HEK293 (cell line): ENCODE results near the gene RIC3.

Source experiments
- CTCF ChIA-PET: fragments of 350-600 bp; formaldehyde crosslinking; extraction: SDS; loops from one replicate; lab custom pipeline; 2021; ENCODE audit warnings: antibody characterized with exemption; lab: Yijun Ruan, JAX
- POLR2A ChIA-PET: fragments of 300-600 bp; formaldehyde crosslinking; extraction: SDS; loops from one replicate; lab custom pipeline; 2020; ENCODE audit warnings: antibody characterized with exemption, inconsistent platforms; lab: Yijun Ruan, JAX
- H3K27ac ChIP-seq: fragments of 200-500 bp; sonication (Bioruptor generic); 2 replicates; pipeline ENCODE4 v1.5.1; 2014; ENCODE audit warnings: low read depth, low read length, control low read depth, inconsistent platforms; ENCODE audit errors: extremely low read depth
- H3K36me3 ChIP-seq, 2 experiments: fragments of 200-500 bp in 1 of 2; sonication (Bioruptor generic) in 1 of 2; 1 replicate in 1 of 2; 2 replicates in 1 of 2; pipeline ENCODE4 v1.5.1; 2014 to 2017; ENCODE audit warnings: inconsistent platforms in 2 of 2, low read length in 2 of 2; ENCODE audit not compliant: control insufficient read depth in 2 of 2, insufficient read depth in 1 of 2
- H3K4me1 ChIP-seq: fragments of 200-500 bp; sonication (Bioruptor generic); 2 replicates; pipeline ENCODE4 v1.5.1; 2014; ENCODE audit warnings: mild to moderate bottlenecking, low read length, inconsistent platforms; ENCODE audit not compliant: control insufficient read depth, insufficient read depth
- H3K4me3 ChIP-seq: 2 replicates; pipeline ENCODE4 v1.5.1; 2011; ENCODE audit warnings: low read depth, mild to moderate bottlenecking, control low read depth, low read length, moderate library complexity
- H3K9me3 ChIP-seq: fragments of 200-500 bp; sonication (Bioruptor generic); 2 replicates; pipeline ENCODE4 v1.5.1; 2014; ENCODE audit warnings: low read depth, low read length, inconsistent platforms; ENCODE audit not compliant: control insufficient read depth, insufficient read depth
- BCL6B ChIP-seq: fragments of 450-650 bp; formaldehyde crosslinking; IDR thresholded peaks from 2 replicates; pipeline ENCODE4 v1.5.1; 2017; ENCODE audit warnings: missing biosample characterization, missing genetic modification characterization
- GLI2 ChIP-seq: fragments of 450-650 bp; formaldehyde crosslinking; IDR thresholded peaks from 2 replicates; pipeline ENCODE4; 2017; ENCODE audit warnings: missing biosample characterization, missing genetic modification characterization, low read depth, borderline replicate concordance
- IKZF3 ChIP-seq: fragments of 450-650 bp; IDR thresholded peaks from 2 replicates; pipeline ENCODE4 v1.5.0; 2018; ENCODE audit warnings: missing biosample characterization, mild to moderate bottlenecking, missing genetic modification characterization, moderate library complexity
- KLF1 ChIP-seq: fragments of 450-650 bp; formaldehyde crosslinking; IDR thresholded peaks from 2 replicates; pipeline ENCODE4 v1.5.1; 2016; ENCODE audit warnings: missing biosample characterization, missing genetic modification characterization
- MZF1 ChIP-seq: fragments of 450-650 bp; formaldehyde crosslinking; IDR thresholded peaks from 2 replicates; pipeline ENCODE4 v1.5.1; 2017; ENCODE audit warnings: missing biosample characterization, missing genetic modification characterization, borderline replicate concordance
- PBX3 ChIP-seq: sonication (generic); formaldehyde crosslinking; IDR thresholded peaks from 2 replicates; pipeline ENCODE4 v1.8.1; 2022; ENCODE audit warnings: mild to moderate bottlenecking, moderate library complexity, missing genetic modification reagents
- SP3 ChIP-seq: fragments of 450-650 bp; formaldehyde crosslinking; IDR thresholded peaks from 2 replicates; pipeline ENCODE4 v1.5.1; 2016; ENCODE audit warnings: missing biosample characterization, missing genetic modification characterization
- YY1 ChIP-seq: fragments of 450-650 bp; formaldehyde crosslinking; IDR thresholded peaks from 2 replicates; pipeline ENCODE4 v1.5.1; 2018; ENCODE audit warnings: missing biosample characterization, missing genetic modification characterization
- ZBTB1 ChIP-seq: fragments of 450-650 bp; formaldehyde crosslinking; IDR thresholded peaks from 2 replicates; pipeline ENCODE4 v1.5.1; 2016; ENCODE audit warnings: missing biosample characterization, missing genetic modification characterization
- ZBTB8A ChIP-seq: fragments of 450-650 bp; formaldehyde crosslinking; IDR thresholded peaks from 2 replicates; pipeline ENCODE4 v1.5.1; 2016; ENCODE audit warnings: missing biosample characterization, missing genetic modification characterization
- ZEB2 ChIP-seq: fragments of 450-650 bp; formaldehyde crosslinking; IDR thresholded peaks from 2 replicates; pipeline ENCODE4 v1.5.1; 2016; ENCODE audit warnings: missing biosample characterization, missing genetic modification characterization
- ZFP69B ChIP-seq: fragments of 450-650 bp; formaldehyde crosslinking; IDR thresholded peaks from 2 replicates; pipeline ENCODE4 v1.5.1; 2016; ENCODE audit warnings: missing biosample characterization, missing genetic modification characterization
- ZNF211 ChIP-seq: fragments of 450-650 bp; formaldehyde crosslinking; IDR thresholded peaks from 2 replicates; pipeline ENCODE4 v1.5.1; 2016; ENCODE audit warnings: low read depth, missing biosample characterization, missing genetic modification characterization
- ZNF266 ChIP-seq: fragments of 450-650 bp; formaldehyde crosslinking; IDR thresholded peaks from 2 replicates; pipeline ENCODE4 v1.5.1; 2016; ENCODE audit warnings: missing biosample characterization, missing genetic modification characterization, low read depth
- ZNF335 ChIP-seq: fragments of 450-650 bp; formaldehyde crosslinking; conservative IDR thresholded peaks from 2 replicates; pipeline ENCODE4 v1.5.1; 2016; ENCODE audit warnings: missing biosample characterization, missing genetic modification characterization
- ZNF404 ChIP-seq: fragments of 450-650 bp; formaldehyde crosslinking; IDR thresholded peaks from 2 replicates; pipeline ENCODE4 v1.5.1; 2017; ENCODE audit warnings: missing biosample characterization, missing genetic modification characterization
- ZNF488 ChIP-seq: fragments of 450-650 bp; formaldehyde crosslinking; IDR thresholded peaks from 2 replicates; pipeline ENCODE4 v1.5.1; 2016; ENCODE audit warnings: missing biosample characterization, missing genetic modification characterization
- ZNF501 ChIP-seq: fragments of 450-650 bp; formaldehyde crosslinking; IDR thresholded peaks from 2 replicates; pipeline ENCODE4 v1.5.1; 2016; ENCODE audit warnings: missing biosample characterization, missing genetic modification characterization
- ZNF548 ChIP-seq: fragments of 450-650 bp; formaldehyde crosslinking; IDR thresholded peaks from 2 replicates; pipeline ENCODE4 v1.5.1; 2016; ENCODE audit warnings: missing biosample characterization, missing genetic modification characterization
- ZNF549 ChIP-seq: fragments of 450-650 bp; IDR thresholded peaks from 2 replicates; pipeline ENCODE4 v1.5.1; 2018; ENCODE audit warnings: missing biosample characterization, missing genetic modification characterization, mild to moderate bottlenecking, inconsistent platforms, moderate library complexity
- ZNF558 ChIP-seq: fragments of 450-650 bp; formaldehyde crosslinking; IDR thresholded peaks from 2 replicates; pipeline ENCODE4 v1.5.1; 2016; ENCODE audit warnings: missing biosample characterization, missing genetic modification characterization
- ZNF561 ChIP-seq: fragments of 450-650 bp; IDR thresholded peaks from 2 replicates; pipeline ENCODE4 v1.5.1; 2018; ENCODE audit warnings: missing biosample characterization, missing genetic modification characterization, borderline replicate concordance
- ZNF704 ChIP-seq: fragments of 450-650 bp; formaldehyde crosslinking; IDR thresholded peaks from 2 replicates; pipeline ENCODE4 v1.5.1; 2016; ENCODE audit warnings: missing biosample characterization, missing genetic modification characterization
- ZNF76 ChIP-seq: fragments of 450-650 bp; formaldehyde crosslinking; IDR thresholded peaks from 2 replicates; pipeline ENCODE4; 2016; ENCODE audit warnings: low read depth, missing biosample characterization, missing genetic modification characterization, borderline replicate concordance
- ZNF776 ChIP-seq: fragments of 450-650 bp; formaldehyde crosslinking; IDR thresholded peaks from 2 replicates; pipeline ENCODE4 v1.5.0; 2017; ENCODE audit warnings: missing biosample characterization, missing genetic modification characterization, borderline replicate concordance

The RIC3 gene

GRCh38 chr11:8105133-8105532, 63.7 kb downstream of the RIC3 start:
- peaks cover 0 to 75% of the 10 kb centered on the region in 2 experiments; a peak in 1 of 3 replicates for H3K36me3 ChIP-seq
- no peaks in the 10 kb centered on the region for H3K4me1 ChIP-seq
- ChIA-PET POLR2A (interaction anchor here (0.6 to 1.0 kb wide), 2 partner anchors 31 to 83 kb away, joined by 5 read pairs; no protein-coding TSS in a partner anchor), CTCF (interaction anchor here (0.6 to 1.4 kb wide), 3 partner anchors 72 to 1405 kb away, joined by 3 to 5 read pairs (median 3); no protein-coding TSS in a partner anchor)
- no peak overlapping the region for H3K27ac ChIP-seq
- H3K9me3 ChIP-seq: no peaks in the 10 kb centered on the region
- no peak overlapping the region for H3K4me3 ChIP-seq
- TF ChIP-seq ZNF558 (tag by site-specific recombination): no peak
- no peak for TF ChIP-seq GLI2 (tag by site-specific recombination)
- TF ChIP-seq ZNF488: no peak
- TF ChIP-seq ZNF561: no peak
- TF ChIP-seq SP3: no peak
- TF ChIP-seq MZF1 (tag by site-specific recombination): no peak
- no peak for TF ChIP-seq BCL6B (tag by site-specific recombination)
- TF ChIP-seq KLF1 (tag by site-specific recombination): no peak
- no peak for TF ChIP-seq ZBTB8A (tag by site-specific recombination)
- TF ChIP-seq, all 188 proteins: peak for 0

- Histone ChIP-seq H3K4me1 (no peaks in the 10 kb centered on the region), H3K9me3 (no peaks in the 10 kb centered on the region), H3K36me3 (peaks cover 0 to 87% of the 10 kb centered on the region in 2 experiments; a peak in 1 of 3 replicates), H3K27ac (no peak overlapping the region), H3K4me3 (no peak overlapping the region)
- TF ChIP-seq ZFP69B (tag by site-specific recombination): no peak
- no peak for TF ChIP-seq ZNF548 (tag by site-specific recombination)
- no peak for TF ChIP-seq ZNF335 (tag by site-specific recombination)
- TF ChIP-seq ZNF501: no peak
- TF ChIP-seq ZNF266 (tag by site-specific recombination): no peak
- no peak for TF ChIP-seq ZBTB1 (tag by site-specific recombination)
- no peak for TF ChIP-seq ZNF211 (tag by site-specific recombination)
- TF ChIP-seq PBX3 (CRISPR knock-in tag): no peak
- no peak for TF ChIP-seq ZNF704 (tag by site-specific recombination)
- no peak for TF ChIP-seq YY1 (tag by site-specific recombination)
- no peak for TF ChIP-seq IKZF3 (tag by site-specific recombination)
- TF ChIP-seq MZF1 (tag by site-specific recombination): no peak
- no peak for TF ChIP-seq ZEB2 (tag by site-specific recombination)
- TF ChIP-seq ZNF404: no peak
- TF ChIP-seq ZNF549 (tag by site-specific recombination): no peak
- TF ChIP-seq ZNF76: no peak
- TF ChIP-seq ZNF776: no peak
- ChIA-PET CTCF (interaction anchor here (0.7 to 19.6 kb wide), 4 partner anchors 14 to 260 kb away, joined by 3 to 374 read pairs (median 8); no protein-coding TSS in a partner anchor), POLR2A (no interaction called here)
Observed at GRCh38 chr11:8103909-8104308, 64.9 kb downstream of the RIC3 start.
